NCI-H2227 (cell line): ENCODE measurements around the gene DCC.
"Not testable (repeated sequence)": the region's sequence is repeated elsewhere in the genome, so short reads cannot be mapped to it uniquely, and the experiment has no call there.

Source experiments
- DNase-seq: peaks from one replicate; lab custom pipeline; 2025; ENCODE audit not compliant: unreplicated experiment; lab: John Stamatoyannopoulos, UW

Gene DCC

GRCh38 chr18:53458944-53459580, 1119.1 kb downstream of the DCC start:
- no peak for DNase-seq

DNA sequence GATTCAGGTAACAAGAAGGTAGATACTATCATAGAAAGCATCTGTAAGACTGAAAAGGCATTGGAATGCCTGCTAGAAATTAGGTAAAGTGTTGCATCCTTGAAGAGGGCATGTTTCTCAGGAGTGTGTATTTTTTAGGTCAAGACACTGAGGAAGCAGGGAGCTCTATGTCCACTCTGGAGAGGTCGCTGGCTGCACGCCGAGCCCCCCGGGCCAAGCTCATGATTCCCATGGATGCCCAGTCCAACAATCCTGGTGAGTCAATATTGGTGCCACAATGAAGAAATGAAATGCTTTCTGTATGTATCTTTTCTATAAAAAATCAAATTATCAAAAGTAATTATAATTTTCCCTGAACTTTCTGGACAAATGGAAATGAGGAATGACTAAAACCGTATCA, 1127.8 kb downstream of the DCC start:
- no peak for DNase-seq

DNA sequence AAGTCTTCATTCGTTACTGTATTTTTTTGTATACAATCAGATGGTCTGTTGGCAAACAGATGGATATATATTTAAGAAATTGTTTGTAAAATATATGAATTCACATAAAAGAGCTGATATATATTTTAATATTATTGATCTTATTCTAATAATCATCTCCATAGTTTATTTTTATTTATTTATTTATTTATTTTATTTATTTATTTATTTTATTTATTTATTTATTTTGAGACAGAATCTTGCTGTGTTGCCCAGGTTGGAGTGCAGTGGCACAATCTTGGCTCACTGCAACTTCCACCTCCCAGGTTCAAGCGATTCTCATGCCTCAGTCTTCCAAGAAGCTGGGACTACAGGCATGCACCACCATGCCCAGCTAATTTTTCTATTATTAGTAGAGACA, 1128.2 kb downstream of the DCC start:
- DNase-seq = not testable (repeated sequence)

- DNase-seq = no peak
These were observed 1132.5 kb downstream of the DCC start for GRCh38 chr18:53472546-53472945.

DNA sequence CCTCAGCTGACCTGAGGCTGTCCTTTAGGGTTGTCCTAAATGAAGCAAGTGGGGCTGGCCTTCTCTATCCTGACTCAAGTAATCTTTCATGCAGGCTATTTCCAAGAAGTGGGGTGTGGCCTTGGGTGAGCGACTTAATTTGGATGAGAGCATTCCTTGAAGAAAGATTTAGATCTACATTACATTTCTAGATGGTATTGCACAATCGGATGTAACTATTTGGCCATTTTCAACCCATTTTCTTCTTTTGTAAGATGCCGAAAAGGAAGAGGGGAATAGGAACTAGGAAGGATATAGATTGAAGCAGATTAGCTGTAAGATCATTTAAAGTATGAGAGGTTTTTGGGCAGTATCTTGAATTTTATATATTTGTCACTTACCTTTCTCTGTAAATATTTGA, 1138.2 kb downstream of the DCC start:
- DNase-seq = no peak

GRCh38 chr18:53486296-53486695, 1146.3 kb downstream of the DCC start:
- no peak for DNase-seq

- no peak for DNase-seq
These were observed 1149.3 kb downstream of the DCC start for GRCh38 chr18:53489266-53489665.

DNA sequence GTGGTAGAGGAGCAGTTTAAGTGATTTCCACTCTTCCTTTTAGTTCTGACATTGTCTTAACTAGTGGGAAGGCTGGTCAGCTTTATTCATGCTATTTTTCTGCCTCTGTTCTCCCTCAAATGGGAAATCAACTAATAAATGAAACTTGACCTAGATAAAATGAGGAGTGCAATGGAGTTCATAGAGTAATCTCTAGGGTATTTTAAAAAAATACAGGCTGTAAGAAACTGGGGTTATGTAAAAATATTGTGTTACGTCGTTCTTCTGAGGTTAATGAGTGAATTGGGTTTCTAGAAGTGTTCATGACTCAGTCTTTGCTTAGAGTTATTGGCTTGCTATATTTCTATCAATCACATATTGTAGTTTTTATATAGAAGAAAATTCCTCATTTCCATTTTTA, 1150.0 kb downstream of the DCC start:
- no peak for DNase-seq

DNA sequence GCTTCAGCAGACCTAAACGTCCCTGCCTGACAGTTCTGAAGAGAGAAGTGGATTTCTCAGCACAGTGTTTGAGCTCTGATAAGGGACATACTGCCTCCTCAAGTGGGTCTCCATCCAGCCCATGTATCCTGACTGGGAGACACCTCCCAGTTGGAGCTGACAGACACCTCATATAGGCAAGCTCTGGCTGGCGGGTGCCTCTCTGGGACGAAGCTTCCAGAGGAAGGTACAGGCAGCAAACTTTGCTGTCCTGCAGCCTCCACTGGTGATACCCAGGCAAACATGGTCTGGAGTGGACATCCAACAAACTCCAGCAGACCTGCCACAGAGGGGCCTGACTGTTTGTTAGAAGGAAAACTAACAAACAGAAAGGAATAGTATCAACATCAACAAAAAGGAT, 1156.0 kb downstream of the DCC start:
- no peak for DNase-seq

- no peak for DNase-seq
These were observed 1164.0 kb downstream of the DCC start for GRCh38 chr18:53503914-53504441.

DNA sequence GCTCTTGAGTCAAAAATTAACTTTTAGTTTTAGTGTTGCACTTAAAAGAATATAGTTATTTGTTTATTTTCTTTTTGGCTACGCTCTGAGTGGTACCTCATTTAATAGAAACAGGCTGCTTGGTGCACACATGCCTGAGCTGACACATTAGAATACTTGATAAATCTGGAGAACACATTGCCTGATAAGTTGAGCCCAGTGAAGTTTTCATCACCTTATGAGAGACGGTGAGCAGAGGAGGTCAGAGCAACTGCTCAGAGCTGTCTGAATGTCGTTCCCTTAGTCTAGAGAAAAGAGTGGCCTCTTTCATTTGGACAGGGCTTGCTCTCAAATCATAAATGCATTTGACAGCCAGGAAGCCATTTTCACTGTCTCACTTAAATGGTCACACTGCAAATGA, 1168.5 kb downstream of the DCC start:
- no peak for DNase-seq

DNA sequence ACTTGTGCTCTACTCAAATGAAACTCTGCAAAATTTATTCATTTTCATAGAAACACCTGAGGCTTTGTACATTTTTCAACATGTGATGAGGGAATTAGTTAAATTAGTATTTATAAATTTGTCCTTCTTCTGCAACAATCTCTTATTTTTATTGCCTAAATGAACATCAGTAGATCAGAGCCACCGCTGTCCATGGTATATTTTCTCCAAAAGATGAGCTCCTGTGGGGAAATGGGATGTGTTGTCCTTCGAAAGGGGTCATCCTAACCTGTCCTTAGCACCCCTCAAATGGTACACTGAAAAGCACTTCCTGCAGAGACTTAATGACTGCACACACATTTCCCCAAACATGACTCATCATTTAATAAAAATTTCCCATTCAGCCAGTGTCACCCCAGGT, 1169.9 kb downstream of the DCC start:
- DNase-seq = no peak

GRCh38 chr18:53511725-53512124, 1171.7 kb downstream of the DCC start:
- not testable (repeated sequence) for DNase-seq

DNA sequence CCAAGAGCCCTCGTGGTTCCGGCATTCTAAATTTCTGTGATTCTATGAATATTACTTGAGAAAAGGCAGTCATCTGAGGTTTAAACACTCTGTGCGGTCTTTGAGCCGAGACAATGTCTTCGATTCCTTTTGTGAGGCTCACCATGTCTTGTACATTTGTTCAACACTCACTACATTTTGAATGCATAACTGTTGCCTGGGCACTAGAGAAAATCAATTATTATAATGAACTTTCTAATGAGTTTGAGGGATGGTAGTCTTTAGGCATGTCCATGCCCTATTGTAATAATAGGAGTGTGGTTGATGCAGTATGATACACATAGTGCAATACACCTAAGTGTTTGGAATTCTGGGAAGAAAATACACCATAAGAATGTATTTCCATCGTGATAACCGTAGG, 1181.1 kb downstream of the DCC start:
- no peak for DNase-seq

- no peak for DNase-seq
These were observed 1186.3 kb downstream of the DCC start for GRCh38 chr18:53526101-53526870.

- DNase-seq = no peak
These were observed 1187.4 kb downstream of the DCC start for GRCh38 chr18:53527365-53527764.

DNA sequence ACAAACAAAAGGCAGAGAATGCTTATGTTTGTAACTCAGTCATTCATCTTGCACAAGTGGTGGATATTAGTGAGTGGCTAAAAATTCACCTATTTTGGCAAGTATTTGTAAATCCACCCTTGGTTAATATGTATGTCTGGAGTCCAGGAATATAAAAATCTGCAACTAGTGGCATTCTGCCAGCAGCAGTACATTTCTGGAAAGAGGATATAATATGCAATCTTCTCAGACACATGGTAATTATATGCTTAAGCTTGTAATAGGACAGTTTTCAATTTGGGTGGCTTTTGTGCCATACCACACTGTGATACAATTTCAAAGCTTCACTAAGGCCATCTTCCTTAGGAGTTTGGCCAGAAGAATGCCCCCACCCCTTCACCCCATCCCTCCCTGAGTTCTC, 1191.2 kb downstream of the DCC start:
- DNase-seq = no peak

DNA sequence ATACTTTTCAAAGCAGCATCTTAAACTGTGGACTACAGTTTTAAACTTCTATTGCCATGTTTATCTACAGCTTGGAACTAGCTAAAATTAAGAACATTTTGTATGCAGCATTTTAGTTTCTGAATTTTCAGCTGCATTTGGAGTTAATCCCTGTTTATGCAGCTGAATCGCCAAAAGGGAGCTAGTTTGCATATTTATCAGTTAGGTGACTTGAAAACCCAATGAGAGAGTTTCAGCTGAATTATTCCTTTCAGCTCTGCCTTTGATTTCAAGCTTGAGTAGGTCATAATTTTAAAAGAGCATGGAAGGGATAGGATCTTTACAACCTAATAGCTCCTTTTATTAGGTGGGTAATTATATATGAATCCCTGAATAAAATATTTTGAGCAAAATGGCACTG, 1191.9 kb downstream of the DCC start:
- DNase-seq = no peak

- DNase-seq = no peak
These were observed 1194.2 kb downstream of the DCC start for GRCh38 chr18:53534203-53534602.

DNA sequence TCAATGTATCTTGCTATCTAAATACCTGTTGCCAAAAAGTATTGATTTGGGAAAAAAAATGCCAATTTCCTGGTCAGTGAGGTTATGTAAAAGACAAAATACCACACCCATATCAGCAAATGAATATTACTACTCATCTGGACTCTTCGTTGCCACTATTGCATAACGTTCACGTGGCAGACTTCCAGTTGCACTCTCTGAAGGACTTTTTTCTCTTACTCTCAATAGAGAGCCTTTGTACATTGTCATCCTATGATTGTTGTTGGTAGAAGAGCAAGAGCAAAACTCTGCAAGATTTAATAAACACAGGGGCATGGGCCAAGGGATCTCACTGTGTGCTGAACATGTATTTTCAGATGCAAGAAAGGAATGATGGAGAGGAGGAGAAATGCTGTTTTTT, 1194.7 kb downstream of the DCC start:
- no peak for DNase-seq

GRCh38 chr18:53536908-53537307, 1196.9 kb downstream of the DCC start:
- DNase-seq = no peak

- DNase-seq = no peak
These were observed 1201.9 kb downstream of the DCC start for GRCh38 chr18:53541924-53542323.

DNA sequence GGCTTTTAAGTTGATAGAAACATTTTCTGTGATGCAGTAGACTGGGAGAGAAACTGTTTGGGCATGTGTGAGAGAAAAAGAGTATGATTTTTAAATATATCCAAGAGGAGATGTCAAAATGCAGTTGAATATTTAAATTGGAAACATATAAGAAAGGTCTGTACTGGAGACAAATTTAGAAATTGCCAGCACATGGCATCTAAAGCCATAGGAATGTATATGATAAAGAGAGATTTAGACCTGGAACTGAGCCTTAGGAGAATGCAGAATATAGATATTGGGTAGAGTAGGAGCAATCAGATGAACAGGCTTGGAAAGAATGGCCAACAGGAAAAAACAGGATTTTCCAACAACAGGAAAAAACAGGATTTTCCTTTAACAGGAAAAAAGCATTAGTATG, 1203.7 kb downstream of the DCC start:
- no peak for DNase-seq
